ENCODE data around the gene NMNAT3. TPM values are rescaled to one million over a fixed set of nuclear protein-coding genes. Genes with fewer than 3 reads are reported as not detected.

NMNAT3 gene
- total RNA-seq, 1 experiment from 2014 or later = 1.3 TPM

GRCh38 chr3:139541532-139542288 is 136.1 kb downstream of the NMNAT3 start:
- no peaks in the 10 kb centered on the region for H4K20me1 ChIP-seq (ENCODE audit: control insufficient read depth, insufficient read depth, insufficient read length)
- H2AK5ac ChIP-seq (ENCODE audit: insufficient read length, low read length) = no peak overlapping the region
- H2BK5ac ChIP-seq (ENCODE audit: insufficient read length, low read length) = no peak overlapping the region
- Mint-ChIP-seq H3K4me3 (peak overlapping the region in 1 of 2 experiments; percentile 33; a peak in 1 of 5 replicates), H3K9me3 (peaks cover 2 to 4% of the 10 kb centered on the region in 2 experiments; a peak in 2 of 5 replicates), H3K4me1 (peaks cover 47 to 50% of the 10 kb centered on the region in 2 experiments), H3K36me3 (ENCODE audit: insufficient read depth in 1 of 3, low read depth in 3 of 3) (no peaks in the 10 kb centered on the region; a peak in 2 of 7 replicates), H3K27ac (no peak overlapping the region), H3K27me3 (ENCODE audit: low read depth) (peaks cover 49% of the 10 kb centered on the region)
- H2BK15ac ChIP-seq (ENCODE audit: low read depth, low read length) = no peak overlapping the region
- H3K23ac ChIP-seq (ENCODE audit: insufficient read length, low read depth, low read length) = no peak overlapping the region
- H3K56ac ChIP-seq (ENCODE audit: insufficient read length, low read depth, low read length) = no peak overlapping the region
- no peak overlapping the region for H4K8ac ChIP-seq (replicated peaks; ENCODE audit: insufficient read length, low read depth, low read length)
- WGBS (ENCODE audit: extremely low coverage, insufficient read length, low lambda C conversion rate) = no CpG with 5 or more reads among the region's 5 CpGs
- no peak overlapping the region for H2BK120ac ChIP-seq (ENCODE audit: low read depth, low read length, poor library complexity, severe bottlenecking)
- H2AFZ ChIP-seq (ENCODE audit: low read length) = no peak overlapping the region
- H3K27ac ChIP-seq (ENCODE audit: insufficient read length, low read depth, low read length) = no peak overlapping the region
- no peak overlapping the region for H3T11ph ChIP-seq (ENCODE audit: low read length)
- no peaks in the 10 kb centered on the region for H3K9me3 ChIP-seq (ENCODE audit: control insufficient read depth, low read depth, low read length)
- H4K91ac ChIP-seq (ENCODE audit: insufficient read length, low read depth, low read length) = no peak overlapping the region
- no peak overlapping the region for H3K4ac ChIP-seq (ENCODE audit: low read depth, low read length)
- no peaks in the 10 kb centered on the region for H3K79me2 ChIP-seq (ENCODE audit: insufficient read depth, low read length)
- peaks cover 3% of the 10 kb centered on the region; the same call in 1 of the 2 replicates for H3K27me3 ChIP-seq (ENCODE audit: insufficient read depth, low read length)
- no peak overlapping the region for H4K5ac ChIP-seq (ENCODE audit: insufficient read length, low read depth, low read length)
- H3K9ac ChIP-seq (ENCODE audit: extremely low read depth, insufficient read length, low read length) = no peak overlapping the region
- peak; percentile 50 for TF ChIP-seq CTCF (conservative IDR thresholded peaks at IDR 0.05)
- no peak overlapping the region for H3K18ac ChIP-seq (ENCODE audit: insufficient read length, low read depth, low read length)
- no peak overlapping the region for H3K14ac ChIP-seq (ENCODE audit: insufficient read depth, low read length)
- no peak overlapping the region for H2BK12ac ChIP-seq (ENCODE audit: insufficient read length, low read depth, low read length)
- H2BK20ac ChIP-seq (ENCODE audit: low read depth, low read length, poor library complexity, severe bottlenecking) = no peak overlapping the region
- H3K23me2 ChIP-seq (ENCODE audit: insufficient read length, low read depth, low read length, poor library complexity, severe bottlenecking) = peaks cover 13% of the 10 kb centered on the region
- H3K79me1 ChIP-seq (ENCODE audit: insufficient read depth, low read depth, low read length, poor library complexity, severe bottlenecking) = no peaks in the 10 kb centered on the region
- H3K4me1 ChIP-seq (ENCODE audit: insufficient read depth, low read length) = peaks cover 12% of the 10 kb centered on the region; the same call in 1 of the 2 replicates
- H3K4me2 ChIP-seq (ENCODE audit: insufficient read depth, insufficient read length, low read length) = no peak overlapping the region
- DNase-seq = no peak
